ENCODE data around the gene DLD.

- TF ChIP-seq POLR2A (IDR thresholded peaks at IDR 0.05; ENCODE audit: low read length) = no peak
- no peak for TF ChIP-seq CTCF (IDR thresholded peaks at IDR 0.05)
- TF ChIP-seq TP53 (CRISPR knock-in tag; IDR thresholded peaks at IDR 0.05) = no peak
- TF ChIP-seq JUNB (IDR thresholded peaks at IDR 0.05) = no peak
These were observed 40.9 kb downstream of the DLD start for GRCh38 chr7:107931740-107932515.
